ENCODE measurements around the gene STK11IP.

DNA sequence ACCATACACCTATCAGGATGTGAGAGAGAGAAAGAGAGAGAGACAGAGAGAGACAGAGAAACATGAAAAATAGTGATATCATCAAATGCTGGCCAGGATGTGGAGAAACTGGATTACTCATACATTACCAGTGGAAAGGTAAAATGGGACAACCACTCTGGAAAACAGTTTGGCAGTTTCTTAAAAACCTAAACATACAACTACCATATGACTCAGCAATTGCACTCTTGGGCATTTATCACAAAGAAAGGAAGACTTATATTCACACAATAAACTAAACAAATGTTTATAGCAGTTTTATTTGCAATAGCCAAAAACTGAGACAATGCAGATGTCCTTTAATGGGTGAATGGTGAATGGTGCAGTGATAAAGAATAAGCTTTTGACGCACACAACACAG is 58.9 kb downstream of the STK11IP start:
- no peak for TF ChIP-seq SIN3A (IDR thresholded peaks at IDR 0.05; ENCODE audit: low read depth, low read length)
- TF ChIP-seq, protein P1, sequence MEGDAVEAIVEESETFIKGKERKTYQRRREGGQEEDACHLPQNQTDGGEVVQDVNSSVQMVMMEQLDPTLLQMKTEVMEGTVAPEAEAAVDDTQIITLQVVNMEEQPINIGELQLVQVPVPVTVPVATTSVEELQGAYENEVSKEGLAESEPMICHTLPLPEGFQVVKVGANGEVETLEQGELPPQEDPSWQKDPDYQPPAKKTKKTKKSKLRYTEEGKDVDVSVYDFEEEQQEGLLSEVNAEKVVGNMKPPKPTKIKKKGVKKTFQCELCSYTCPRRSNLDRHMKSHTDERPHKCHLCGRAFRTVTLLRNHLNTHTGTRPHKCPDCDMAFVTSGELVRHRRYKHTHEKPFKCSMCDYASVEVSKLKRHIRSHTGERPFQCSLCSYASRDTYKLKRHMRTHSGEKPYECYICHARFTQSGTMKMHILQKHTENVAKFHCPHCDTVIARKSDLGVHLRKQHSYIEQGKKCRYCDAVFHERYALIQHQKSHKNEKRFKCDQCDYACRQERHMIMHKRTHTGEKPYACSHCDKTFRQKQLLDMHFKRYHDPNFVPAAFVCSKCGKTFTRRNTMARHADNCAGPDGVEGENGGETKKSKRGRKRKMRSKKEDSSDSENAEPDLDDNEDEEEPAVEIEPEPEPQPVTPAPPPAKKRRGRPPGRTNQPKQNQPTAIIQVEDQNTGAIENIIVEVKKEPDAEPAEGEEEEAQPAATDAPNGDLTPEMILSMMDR (IDR thresholded peaks at IDR 0.05 in 2 of 3, conservative IDR thresholded peaks at IDR 0.05 in 1 of 3; ENCODE audit: control insufficient read depth in 2 of 3, extremely low read depth in 1 of 3, insufficient read depth in 1 of 3, low read depth in 3 of 3, low read length in 3 of 3), result no peak
- no peak for TF ChIP-seq ZNF24 (IDR thresholded peaks at IDR 0.05)
